HEK293 (cell line): ENCODE measurements around the gene HBA1.
"Not testable (repeated sequence)": the region's sequence is repeated elsewhere in the genome, so short reads cannot be mapped to it uniquely, and the experiment has no call there.

Source experiments
- CTCF ChIA-PET: fragments of 350-600 bp; formaldehyde crosslinking; extraction: SDS; loops from one replicate; lab custom pipeline; 2021; ENCODE audit warnings: antibody characterized with exemption; lab: Yijun Ruan, JAX
- POLR2A ChIA-PET: fragments of 300-600 bp; formaldehyde crosslinking; extraction: SDS; loops from one replicate; lab custom pipeline; 2020; ENCODE audit warnings: antibody characterized with exemption, inconsistent platforms; lab: Yijun Ruan, JAX
- H3K27ac ChIP-seq: fragments of 200-500 bp; sonication (Bioruptor generic); 2 replicates; pipeline ENCODE4 v1.5.1; 2014; ENCODE audit warnings: low read depth, low read length, control low read depth, inconsistent platforms; ENCODE audit errors: extremely low read depth
- H3K36me3 ChIP-seq, 2 experiments: fragments of 200-500 bp in 1 of 2; sonication (Bioruptor generic) in 1 of 2; 1 replicate in 1 of 2; 2 replicates in 1 of 2; pipeline ENCODE4 v1.5.1; 2014 to 2017; ENCODE audit warnings: inconsistent platforms in 2 of 2, low read length in 2 of 2; ENCODE audit not compliant: control insufficient read depth in 2 of 2, insufficient read depth in 1 of 2
- H3K4me1 ChIP-seq: fragments of 200-500 bp; sonication (Bioruptor generic); 2 replicates; pipeline ENCODE4 v1.5.1; 2014; ENCODE audit warnings: mild to moderate bottlenecking, low read length, inconsistent platforms; ENCODE audit not compliant: control insufficient read depth, insufficient read depth
- H3K4me3 ChIP-seq: 2 replicates; pipeline ENCODE4 v1.5.1; 2011; ENCODE audit warnings: low read depth, mild to moderate bottlenecking, control low read depth, low read length, moderate library complexity
- H3K9me3 ChIP-seq: fragments of 200-500 bp; sonication (Bioruptor generic); 2 replicates; pipeline ENCODE4 v1.5.1; 2014; ENCODE audit warnings: low read depth, low read length, inconsistent platforms; ENCODE audit not compliant: control insufficient read depth, insufficient read depth
- GLIS1 ChIP-seq: fragments of 450-650 bp; formaldehyde crosslinking; IDR thresholded peaks from 2 replicates; pipeline ENCODE4 v1.5.1; 2016; ENCODE audit warnings: missing biosample characterization, missing genetic modification characterization
- HOXA7 ChIP-seq: sonication (generic); formaldehyde crosslinking; IDR thresholded peaks from 2 replicates; pipeline ENCODE4 v1.8.1; 2022; ENCODE audit warnings: missing genetic modification reagents, borderline replicate concordance
- HOXD13 ChIP-seq: sonication (generic); formaldehyde crosslinking; IDR thresholded peaks from 2 replicates; pipeline ENCODE4 v1.8.0; 2022; ENCODE audit warnings: missing genetic modification reagents, borderline replicate concordance
- OSR2 ChIP-seq: fragments of 450-650 bp; formaldehyde crosslinking; IDR thresholded peaks from 2 replicates; pipeline ENCODE4 v1.5.1; 2016; ENCODE audit warnings: missing biosample characterization, missing genetic modification characterization
- PRDM10 ChIP-seq: fragments of 450-650 bp; formaldehyde crosslinking; IDR thresholded peaks from 2 replicates; pipeline ENCODE4 v1.5.1; 2016; ENCODE audit warnings: missing biosample characterization, missing genetic modification characterization
- SETDB1 ChIP-seq: IDR thresholded peaks from one replicate; pipeline ENCODE4 v1.6.1; 2017; ENCODE audit warnings: mild to moderate bottlenecking, low read length, moderate library complexity, mixed read lengths; ENCODE audit not compliant: insufficient read length
- ZBTB21 ChIP-seq: fragments of 450-650 bp; formaldehyde crosslinking; IDR thresholded peaks from 2 replicates; pipeline ENCODE4 v1.5.1; 2017; ENCODE audit warnings: missing biosample characterization, missing genetic modification characterization
- ZBTB48 ChIP-seq: fragments of 450-650 bp; formaldehyde crosslinking; IDR thresholded peaks from 2 replicates; pipeline ENCODE4 v1.5.1; 2016; ENCODE audit warnings: missing biosample characterization, missing genetic modification characterization
- ZBTB8A ChIP-seq: fragments of 450-650 bp; formaldehyde crosslinking; IDR thresholded peaks from 2 replicates; pipeline ENCODE4 v1.5.1; 2016; ENCODE audit warnings: missing biosample characterization, missing genetic modification characterization
- ZNF426 ChIP-seq: fragments of 450-650 bp; formaldehyde crosslinking; IDR thresholded peaks from 2 replicates; pipeline ENCODE4 v1.5.1; 2017; ENCODE audit warnings: missing biosample characterization, missing genetic modification characterization, mild to moderate bottlenecking, inconsistent platforms, moderate library complexity
- ZNF785 ChIP-seq: fragments of 450-650 bp; formaldehyde crosslinking; IDR thresholded peaks from 2 replicates; pipeline ENCODE4 v1.5.1; 2016; ENCODE audit warnings: missing biosample characterization, missing genetic modification characterization
- ZNF843 ChIP-seq: fragments of 450-650 bp; formaldehyde crosslinking; IDR thresholded peaks from 2 replicates; pipeline ENCODE4 v1.5.1; 2016; ENCODE audit warnings: missing biosample characterization, missing genetic modification characterization
- ZSCAN23 ChIP-seq: fragments of 450-650 bp; formaldehyde crosslinking; IDR thresholded peaks from 2 replicates; pipeline ENCODE4 v1.5.1; 2016; ENCODE audit warnings: missing biosample characterization, missing genetic modification characterization
- ZSCAN30 ChIP-seq: fragments of 450-650 bp; IDR thresholded peaks from 2 replicates; pipeline ENCODE4 v1.5.1; 2018; ENCODE audit warnings: missing biosample characterization, mild to moderate bottlenecking, missing genetic modification characterization, moderate library complexity
- TF ChIP-seq, protein P1 (sequence below): fragments of 450-650 bp; formaldehyde crosslinking; IDR thresholded peaks from 2 replicates; pipeline ENCODE4 v1.5.1; 2016; ENCODE audit warnings: missing biosample characterization, missing genetic modification characterization
- TF ChIP-seq, protein P2 (sequence below): fragments of 450-650 bp; formaldehyde crosslinking; IDR thresholded peaks from 2 replicates; pipeline ENCODE4 v1.5.1; 2017; ENCODE audit warnings: missing biosample characterization, missing genetic modification characterization
- TF ChIP-seq, protein P3 (sequence below): fragments of 450-650 bp; IDR thresholded peaks from 2 replicates; pipeline ENCODE4 v1.5.1; 2018; ENCODE audit warnings: missing biosample characterization, missing genetic modification characterization

The HBA1 gene

DNA sequence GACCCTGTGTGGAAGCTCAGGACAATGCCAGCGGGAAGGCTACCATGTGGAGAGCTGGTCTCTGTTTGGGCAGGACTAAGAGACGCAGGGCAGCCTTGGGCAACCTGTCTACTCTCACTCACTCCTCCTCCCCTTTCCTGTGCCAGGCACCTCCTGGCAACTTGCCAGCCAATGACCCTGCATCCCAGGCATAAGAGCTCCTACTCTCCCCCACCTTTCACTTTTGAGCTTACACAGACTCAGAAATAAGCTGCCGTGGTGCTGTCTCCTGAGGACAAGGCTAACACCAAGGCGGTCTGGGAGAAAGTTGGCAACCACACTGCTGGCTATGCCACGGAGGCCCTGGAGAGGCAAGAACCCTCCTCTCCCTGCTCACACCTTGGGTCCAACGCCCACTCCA is 8.1 kb upstream of the HBA1 start:
- TF ChIP-seq HOXD13 (CRISPR knock-in tag) = no peak
- TF ChIP-seq ZBTB21 = no peak
- ChIA-PET CTCF (no interaction called here), POLR2A (no interaction called here)
- Histone ChIP-seq H3K4me3 (no peak overlapping the region), H3K27ac (no peak overlapping the region), H3K36me3 (no peaks in the 10 kb centered on the region), H3K4me1 (no peaks in the 10 kb centered on the region), H3K9me3 (no peaks in the 10 kb centered on the region)

DNA sequence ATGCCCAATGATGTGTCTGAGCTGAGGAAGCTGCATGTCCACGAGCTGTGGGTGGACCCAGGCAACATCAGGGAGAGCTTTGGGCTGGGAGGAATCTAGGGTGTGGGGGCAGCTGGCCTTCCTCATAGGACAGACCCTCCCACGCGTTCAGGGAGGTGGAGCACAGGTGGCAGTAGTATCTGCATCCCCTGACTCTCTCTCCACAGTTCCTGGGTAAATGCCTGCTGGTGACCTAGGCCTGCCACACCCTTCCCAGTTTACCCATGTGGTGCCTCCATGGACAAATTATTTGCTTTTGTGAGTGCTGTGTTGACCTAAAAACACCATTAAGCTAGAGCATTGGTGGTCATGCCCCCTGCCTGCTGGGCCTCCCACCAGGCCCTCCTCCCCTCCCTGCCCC is 7.5 kb upstream of the HBA1 start:
- no peak overlapping the region for H3K4me3 ChIP-seq
- no peaks in the 10 kb centered on the region for H3K4me1 ChIP-seq
- no peak overlapping the region for H3K27ac ChIP-seq
- no peaks in the 10 kb centered on the region for H3K36me3 ChIP-seq
- TF ChIP-seq ZBTB8A (tag by site-specific recombination) (no peak), GLIS1 (tag by site-specific recombination) (peak; percentile 43)
- CTCF ChIA-PET = no interaction called here
- POLR2A ChIA-PET = interaction anchor here (0.6 kb wide), 1 partner anchor 14 kb away, joined by 5 read pairs; no protein-coding TSS in a partner anchor
- H3K9me3 ChIP-seq = no peaks in the 10 kb centered on the region

DNA sequence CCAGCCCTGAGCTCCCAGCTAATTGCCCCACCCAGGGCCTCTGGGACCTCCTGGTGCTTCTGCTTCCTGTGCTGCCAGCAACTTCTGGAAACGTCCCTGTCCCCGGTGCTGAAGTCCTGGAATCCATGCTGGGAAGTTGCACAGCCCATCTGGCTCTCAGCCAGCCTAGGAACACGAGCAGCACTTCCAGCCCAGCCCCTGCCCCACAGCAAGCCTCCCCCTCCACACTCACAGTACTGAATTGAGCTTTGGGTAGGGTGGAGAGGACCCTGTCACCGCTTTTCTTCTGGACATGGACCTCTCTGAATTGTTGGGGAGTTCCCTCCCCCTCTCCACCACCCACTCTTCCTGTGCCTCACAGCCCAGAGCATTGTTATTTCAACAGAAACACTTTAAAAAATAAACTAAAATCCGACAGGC is 6.4 kb upstream of the HBA1 start:
- ChIA-PET POLR2A (interaction anchor here (1.0 kb wide), 2 partner anchors 9 to 11 kb away, joined by 5 to 6 read pairs; no protein-coding TSS in a partner anchor), CTCF (interaction anchor here (1.5 kb wide), 1 partner anchor 52 kb away, joined by 4 read pairs; no protein-coding TSS in a partner anchor)
- not testable (repeated sequence) for H3K9me3 ChIP-seq, H3K4me1 ChIP-seq, H3K4me3 ChIP-seq, H3K27ac ChIP-seq
- TF ChIP-seq, protein P1, sequence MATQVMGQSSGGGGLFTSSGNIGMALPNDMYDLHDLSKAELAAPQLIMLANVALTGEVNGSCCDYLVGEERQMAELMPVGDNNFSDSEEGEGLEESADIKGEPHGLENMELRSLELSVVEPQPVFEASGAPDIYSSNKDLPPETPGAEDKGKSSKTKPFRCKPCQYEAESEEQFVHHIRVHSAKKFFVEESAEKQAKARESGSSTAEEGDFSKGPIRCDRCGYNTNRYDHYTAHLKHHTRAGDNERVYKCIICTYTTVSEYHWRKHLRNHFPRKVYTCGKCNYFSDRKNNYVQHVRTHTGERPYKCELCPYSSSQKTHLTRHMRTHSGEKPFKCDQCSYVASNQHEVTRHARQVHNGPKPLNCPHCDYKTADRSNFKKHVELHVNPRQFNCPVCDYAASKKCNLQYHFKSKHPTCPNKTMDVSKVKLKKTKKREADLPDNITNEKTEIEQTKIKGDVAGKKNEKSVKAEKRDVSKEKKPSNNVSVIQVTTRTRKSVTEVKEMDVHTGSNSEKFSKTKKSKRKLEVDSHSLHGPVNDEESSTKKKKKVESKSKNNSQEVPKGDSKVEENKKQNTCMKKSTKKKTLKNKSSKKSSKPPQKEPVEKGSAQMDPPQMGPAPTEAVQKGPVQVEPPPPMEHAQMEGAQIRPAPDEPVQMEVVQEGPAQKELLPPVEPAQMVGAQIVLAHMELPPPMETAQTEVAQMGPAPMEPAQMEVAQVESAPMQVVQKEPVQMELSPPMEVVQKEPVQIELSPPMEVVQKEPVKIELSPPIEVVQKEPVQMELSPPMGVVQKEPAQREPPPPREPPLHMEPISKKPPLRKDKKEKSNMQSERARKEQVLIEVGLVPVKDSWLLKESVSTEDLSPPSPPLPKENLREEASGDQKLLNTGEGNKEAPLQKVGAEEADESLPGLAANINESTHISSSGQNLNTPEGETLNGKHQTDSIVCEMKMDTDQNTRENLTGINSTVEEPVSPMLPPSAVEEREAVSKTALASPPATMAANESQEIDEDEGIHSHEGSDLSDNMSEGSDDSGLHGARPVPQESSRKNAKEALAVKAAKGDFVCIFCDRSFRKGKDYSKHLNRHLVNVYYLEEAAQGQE (tag by site-specific recombination) = peak; percentile 88
- TF ChIP-seq GLIS1 (tag by site-specific recombination) = peak; percentile 85
- TF ChIP-seq OSR2 (tag by site-specific recombination) = peak; percentile 48
- TF ChIP-seq, all 188 proteins: peak for 3; not testable (repeated sequence) for 185
- H3K36me3 ChIP-seq = not testable (repeated sequence)

GRCh38 chr16:170788-171187 is 5.7 kb upstream of the HBA1 start:
- Histone ChIP-seq H3K4me3 (no peak overlapping the region), H3K27ac (no peak overlapping the region), H3K4me1 (0 out of 2 replicates have a peak, but pooled peaks cover 2% of the 10 kb centered on the region), H3K9me3 (no peaks in the 10 kb centered on the region), H3K36me3 (no peaks in the 10 kb centered on the region)
- CTCF ChIA-PET = interaction anchor here (0.6 to 1.5 kb wide), 2 partner anchors 53 to 60 kb away, joined by 4 to 5 read pairs; no protein-coding TSS in a partner anchor
- POLR2A ChIA-PET = interaction anchor here (1.0 kb wide), 2 partner anchors 9 to 12 kb away, joined by 5 to 6 read pairs; no protein-coding TSS in a partner anchor
- TF ChIP-seq ZNF785 (tag by site-specific recombination) (no peak), SETDB1 (no peak), ZSCAN30 (no peak), ZNF843 (tag by site-specific recombination) (no peak), PRDM10 (tag by site-specific recombination) (no peak; the same call in 1 of the 2 replicates), ZBTB48 (tag by site-specific recombination) (no peak), ZNF426 (no peak), ZSCAN23 (no peak), HOXA7 (no peak)
- TF ChIP-seq, protein P2, sequence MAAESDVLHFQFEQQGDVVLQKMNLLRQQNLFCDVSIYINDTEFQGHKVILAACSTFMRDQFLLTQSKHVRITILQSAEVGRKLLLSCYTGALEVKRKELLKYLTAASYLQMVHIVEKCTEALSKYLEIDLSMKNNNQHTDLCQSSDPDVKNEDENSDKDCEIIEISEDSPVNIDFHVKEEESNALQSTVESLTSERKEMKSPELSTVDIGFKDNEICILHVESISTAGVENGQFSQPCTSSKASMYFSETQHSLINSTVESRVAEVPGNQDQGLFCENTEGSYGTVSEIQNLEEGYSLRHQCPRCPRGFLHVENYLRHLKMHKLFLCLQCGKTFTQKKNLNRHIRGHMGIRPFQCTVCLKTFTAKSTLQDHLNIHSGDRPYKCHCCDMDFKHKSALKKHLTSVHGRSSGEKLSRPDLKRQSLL (tag by site-specific recombination) = no peak
- TF ChIP-seq, protein P3, sequence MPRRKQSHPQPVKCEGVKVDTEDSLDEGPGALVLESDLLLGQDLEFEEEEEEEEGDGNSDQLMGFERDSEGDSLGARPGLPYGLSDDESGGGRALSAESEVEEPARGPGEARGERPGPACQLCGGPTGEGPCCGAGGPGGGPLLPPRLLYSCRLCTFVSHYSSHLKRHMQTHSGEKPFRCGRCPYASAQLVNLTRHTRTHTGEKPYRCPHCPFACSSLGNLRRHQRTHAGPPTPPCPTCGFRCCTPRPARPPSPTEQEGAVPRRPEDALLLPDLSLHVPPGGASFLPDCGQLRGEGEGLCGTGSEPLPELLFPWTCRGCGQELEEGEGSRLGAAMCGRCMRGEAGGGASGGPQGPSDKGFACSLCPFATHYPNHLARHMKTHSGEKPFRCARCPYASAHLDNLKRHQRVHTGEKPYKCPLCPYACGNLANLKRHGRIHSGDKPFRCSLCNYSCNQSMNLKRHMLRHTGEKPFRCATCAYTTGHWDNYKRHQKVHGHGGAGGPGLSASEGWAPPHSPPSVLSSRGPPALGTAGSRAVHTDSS (tag by site-specific recombination) = no peak
